Measurements from ENCODE around the gene ZDHHC8. TPM values are rescaled to one million over a fixed set of nuclear protein-coding genes. Genes with fewer than 3 reads are reported as not detected.

Gene ZDHHC8
- total RNA-seq, 2 donors from 2014 or later, result 82.2 to 82.3 TPM

DNA sequence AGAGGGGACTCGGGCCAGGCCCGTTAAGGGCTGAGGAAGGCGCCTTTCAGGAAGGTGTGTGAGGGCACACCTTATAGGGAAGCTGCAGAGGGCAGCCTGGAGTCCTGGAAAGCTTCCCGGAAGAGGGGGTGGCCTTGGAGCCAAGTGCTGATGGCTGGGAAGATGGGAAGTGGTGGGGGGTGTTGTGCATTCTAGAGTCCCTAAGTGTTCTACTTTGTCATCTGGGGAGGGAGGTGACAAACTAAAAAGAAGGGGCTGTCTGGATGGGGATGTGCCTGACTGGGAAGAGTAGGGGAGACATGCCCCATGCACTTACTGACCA, 6.8 kb downstream of the ZDHHC8 start:
- Histone ChIP-seq H3K36me3 (ENCODE audit: control insufficient read depth, insufficient read depth, low read length) (peaks cover 7% of the 10 kb centered on the region), H3K9ac (ENCODE audit: extremely low read depth, low read length, poor library complexity, severe bottlenecking) (no peak overlapping the region), H3K9me3 (ENCODE audit: control insufficient read depth, low read length) (no peaks in the 10 kb centered on the region), H3K27me3 (ENCODE audit: control insufficient read depth, insufficient read depth, low read length, poor library complexity, severe bottlenecking) (no peaks in the 10 kb centered on the region), H3K4me1 (ENCODE audit: control insufficient read depth, insufficient read depth, low read length) (no peaks in the 10 kb centered on the region), H3K27ac (ENCODE audit: low read depth, low read length) (peak overlapping the region; percentile 47), H3K4me3 (ENCODE audit: low read length) (no peak overlapping the region)
- no peak for TF ChIP-seq CTCF (conservative IDR thresholded peaks at IDR 0.05)
- Mint-ChIP-seq H3K9me3 (no peaks in the 10 kb centered on the region), H3K36me3 (ENCODE audit: low read depth) (peaks cover 7% of the 10 kb centered on the region), H3K4me3 (no peak overlapping the region), H3K27me3 (ENCODE audit: insufficient read depth) (no peaks in the 10 kb centered on the region), H3K4me1 (no peaks in the 10 kb centered on the region), H3K27ac (no peak overlapping the region)
- no peak for DNase-seq
- 85 to 87% methylated on average over 4 of the region's 4 CpGs for WGBS, 2 experiments (ENCODE audit: insufficient coverage in 1 of 2, insufficient read length in 1 of 2)

DNA sequence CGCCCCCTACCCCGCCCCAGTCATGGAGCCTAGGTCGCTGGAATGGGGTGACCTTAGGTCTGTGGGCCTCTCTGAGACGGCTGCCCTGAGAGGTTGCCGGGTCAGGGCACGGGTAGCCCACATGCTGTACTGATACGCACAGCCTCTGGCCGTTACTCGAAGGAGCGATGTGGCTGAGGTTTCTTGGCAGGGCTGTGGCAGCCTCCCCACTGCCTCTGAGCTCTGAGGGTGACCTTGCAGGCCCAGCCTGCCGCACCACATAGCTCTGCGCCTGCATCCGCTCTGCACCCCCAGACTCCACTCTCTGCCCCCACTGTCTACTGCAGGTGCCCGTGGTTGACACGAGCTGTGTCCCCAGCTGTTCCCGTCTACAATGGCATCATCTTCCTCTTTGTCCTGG, 7.3 kb downstream of the ZDHHC8 start:
- H3K27ac ChIP-seq (ENCODE audit: low read depth, low read length), result no peak overlapping the region
- H3K4me3 ChIP-seq (ENCODE audit: low read length), result no peak overlapping the region
- no peak overlapping the region for H3K27ac Mint-ChIP-seq
- WGBS, 2 experiments (ENCODE audit: insufficient coverage in 1 of 2, insufficient read length in 1 of 2), result 92 to 95% methylated on average over 12 to 16 of the region's 16 CpGs
- no peaks in the 10 kb centered on the region for H3K27me3 Mint-ChIP-seq (ENCODE audit: insufficient read depth)
- H3K4me1 Mint-ChIP-seq, result no peaks in the 10 kb centered on the region
- H3K27me3 ChIP-seq (ENCODE audit: control insufficient read depth, insufficient read depth, low read length, poor library complexity, severe bottlenecking), result no peaks in the 10 kb centered on the region
- H3K4me1 ChIP-seq (ENCODE audit: control insufficient read depth, insufficient read depth, low read length), result no peaks in the 10 kb centered on the region
- DNase-seq, result no peak
- H3K9me3 Mint-ChIP-seq, result no peaks in the 10 kb centered on the region
- no peak overlapping the region for H3K9ac ChIP-seq (ENCODE audit: extremely low read depth, low read length, poor library complexity, severe bottlenecking)
- H3K36me3 Mint-ChIP-seq (ENCODE audit: low read depth), result peaks cover 7% of the 10 kb centered on the region
- TF ChIP-seq CTCF (conservative IDR thresholded peaks at IDR 0.05), result no peak
- peaks cover 7% of the 10 kb centered on the region for H3K36me3 ChIP-seq (ENCODE audit: control insufficient read depth, insufficient read depth, low read length)
- H3K4me3 Mint-ChIP-seq, result no peak overlapping the region
- H3K9me3 ChIP-seq (ENCODE audit: control insufficient read depth, low read length), result no peaks in the 10 kb centered on the region

- Mint-ChIP-seq H3K4me3 (no peak overlapping the region), H3K4me1 (no peaks in the 10 kb centered on the region), H3K27ac (no peak overlapping the region), H3K36me3 (ENCODE audit: low read depth) (peaks cover 7% of the 10 kb centered on the region), H3K9me3 (no peaks in the 10 kb centered on the region), H3K27me3 (ENCODE audit: insufficient read depth) (no peaks in the 10 kb centered on the region)
- Histone ChIP-seq H3K9me3 (ENCODE audit: control insufficient read depth, low read length) (no peaks in the 10 kb centered on the region), H3K36me3 (ENCODE audit: control insufficient read depth, insufficient read depth, low read length) (peaks cover 7% of the 10 kb centered on the region), H3K4me1 (ENCODE audit: control insufficient read depth, insufficient read depth, low read length) (no peaks in the 10 kb centered on the region), H3K9ac (ENCODE audit: extremely low read depth, low read length, poor library complexity, severe bottlenecking) (no peak overlapping the region), H3K4me3 (ENCODE audit: low read length) (no peak overlapping the region), H3K27me3 (ENCODE audit: control insufficient read depth, insufficient read depth, low read length, poor library complexity, severe bottlenecking) (no peaks in the 10 kb centered on the region), H3K27ac (ENCODE audit: low read depth, low read length) (no peak overlapping the region)
- DNase-seq, result no peak
- 96 to 97% methylated on average over 35 to 36 of the region's 36 CpGs for WGBS, 2 experiments (ENCODE audit: insufficient coverage in 1 of 2, insufficient read length in 1 of 2)
- TF ChIP-seq CTCF (conservative IDR thresholded peaks at IDR 0.05), result no peak
Observed at GRCh38 chr22:20139391-20140106, 7.9 kb downstream of the ZDHHC8 start.
